ENCODE measurements around the gene FGGY. TPM values are rescaled to one million over a fixed set of nuclear protein-coding genes. Genes with fewer than 3 reads are reported as not detected.

FGGY gene
- total RNA-seq, 1 experiment from 2014 or later, result 14.6 TPM

- H2AK5ac ChIP-seq (ENCODE audit: insufficient read length, low read length), result no peak overlapping the region
- H3K79me2 ChIP-seq (ENCODE audit: insufficient read depth, low read length), result no peaks in the 10 kb centered on the region
- no peaks in the 10 kb centered on the region for H3K27me3 ChIP-seq (ENCODE audit: insufficient read depth, low read length)
- no peak overlapping the region for H4K5ac ChIP-seq (ENCODE audit: insufficient read length, low read depth, low read length)
- no peak overlapping the region for H3K4ac ChIP-seq (ENCODE audit: low read depth, low read length)
- H3K18ac ChIP-seq (ENCODE audit: insufficient read length, low read depth, low read length), result no peak overlapping the region
- H4K91ac ChIP-seq (ENCODE audit: insufficient read length, low read depth, low read length), result no peak overlapping the region
- no peak overlapping the region for H3K4me2 ChIP-seq (ENCODE audit: insufficient read depth, insufficient read length, low read length)
- no peak overlapping the region for H2BK12ac ChIP-seq (ENCODE audit: insufficient read length, low read depth, low read length)
- H3K56ac ChIP-seq (ENCODE audit: insufficient read length, low read depth, low read length), result no peak overlapping the region
- no peak overlapping the region for H3K27ac ChIP-seq (ENCODE audit: insufficient read length, low read depth, low read length)
- H3K14ac ChIP-seq (ENCODE audit: insufficient read depth, low read length), result no peak overlapping the region
- H2BK120ac ChIP-seq (ENCODE audit: low read depth, low read length, poor library complexity, severe bottlenecking), result no peak overlapping the region
- no peaks in the 10 kb centered on the region for H4K20me1 ChIP-seq (ENCODE audit: control insufficient read depth, insufficient read depth, insufficient read length)
- H3K9ac ChIP-seq (ENCODE audit: extremely low read depth, insufficient read length, low read length), result no peak overlapping the region
- Mint-ChIP-seq H3K27me3 (ENCODE audit: low read depth) (no peaks in the 10 kb centered on the region), H3K4me3 (no peak overlapping the region), H3K36me3 (ENCODE audit: insufficient read depth in 1 of 3, low read depth in 3 of 3) (no peaks in the 10 kb centered on the region), H3K9me3 (no peaks in the 10 kb centered on the region), H3K4me1 (peaks cover 8 to 10% of the 10 kb centered on the region in 2 experiments), H3K27ac (no peak overlapping the region)
- WGBS (ENCODE audit: extremely low coverage, insufficient read length, low lambda C conversion rate), result no CpG with 5 or more reads among the region's 1 CpG
- no peak for DNase-seq
- H3K4me1 ChIP-seq (ENCODE audit: insufficient read depth, low read length), result no peaks in the 10 kb centered on the region
- no peak overlapping the region for H3T11ph ChIP-seq (ENCODE audit: low read length)
- no peaks in the 10 kb centered on the region for H3K79me1 ChIP-seq (ENCODE audit: insufficient read depth, low read depth, low read length, poor library complexity, severe bottlenecking)
- H2BK5ac ChIP-seq (ENCODE audit: insufficient read length, low read length), result no peak overlapping the region
- no peak overlapping the region for H2AFZ ChIP-seq (ENCODE audit: low read length)
- H3K23ac ChIP-seq (ENCODE audit: insufficient read length, low read depth, low read length), result no peak overlapping the region
- no peak overlapping the region for H4K8ac ChIP-seq (replicated peaks; ENCODE audit: insufficient read length, low read depth, low read length)
- H2BK20ac ChIP-seq (ENCODE audit: low read depth, low read length, poor library complexity, severe bottlenecking), result no peak overlapping the region
- H3K23me2 ChIP-seq (ENCODE audit: insufficient read length, low read depth, low read length, poor library complexity, severe bottlenecking), result no peaks in the 10 kb centered on the region
- H3K9me3 ChIP-seq (ENCODE audit: control insufficient read depth, low read depth, low read length), result no peaks in the 10 kb centered on the region
- no peak for TF ChIP-seq CTCF (conservative IDR thresholded peaks at IDR 0.05)
- H2BK15ac ChIP-seq (ENCODE audit: low read depth, low read length), result no peak overlapping the region
Measured at GRCh38 chr1:59703226-59703917, 406.5 kb downstream of the FGGY start.
